ENCODE results near the gene SLC39A11. TPM values are rescaled to one million over a fixed set of nuclear protein-coding genes. Genes with fewer than 3 reads are reported as not detected.

The SLC39A11 gene
- total RNA-seq, 1 experiment from 2014 or later: 46.4 TPM

- TF ChIP-seq REST (IDR thresholded peaks at IDR 0.05; ENCODE audit: low read depth): no peak
Observed at GRCh38 chr17:72602517-72603419, 489.7 kb downstream of the SLC39A11 start (continued).

GRCh38 chr17:72600934-72601333 lies 491.6 kb downstream of the SLC39A11 start:
- H3K79me2 ChIP-seq (ENCODE audit: insufficient read depth, low read length): no peaks in the 10 kb centered on the region
- TF ChIP-seq YY1 (IDR thresholded peaks at IDR 0.05; ENCODE audit: extremely low read depth, insufficient replicate concordance, low read depth, low read length): no peak
- no peak for TF ChIP-seq JUND (IDR thresholded peaks at IDR 0.05)
- TF ChIP-seq ZNF274 (IDR thresholded peaks at IDR 0.05; ENCODE audit: low read depth, low read length): no peak
- no peak overlapping the region for H3K4me3 ChIP-seq (replicated peaks in 1 of 2; ENCODE audit: low read depth in 1 of 2, low read length in 2 of 2)
- no peaks in the 10 kb centered on the region for H3K27me3 ChIP-seq (ENCODE audit: insufficient read depth, low read length)
- no peaks in the 10 kb centered on the region for H3K9me3 ChIP-seq (ENCODE audit: control insufficient read depth in 1 of 2, insufficient read depth in 1 of 2, low read depth in 1 of 2, low read length in 2 of 2)
- no peaks in the 10 kb centered on the region for H3K9me2 ChIP-seq (ENCODE audit: insufficient read depth)
- peak overlapping the region; percentile 72 for H3K4me2 ChIP-seq (ENCODE audit: low read length)
- peaks cover 29 to 58% of the 10 kb centered on the region in 2 experiments for H3K4me1 ChIP-seq (ENCODE audit: control insufficient read depth in 1 of 2, insufficient read depth in 2 of 2, low read length in 2 of 2)
- no peaks in the 10 kb centered on the region for H3K36me3 ChIP-seq (ENCODE audit: control insufficient read depth in 1 of 2, insufficient read depth in 2 of 2, low read length in 2 of 2)
- no peak overlapping the region for H3K27ac ChIP-seq (ENCODE audit: low read depth, low read length)
- ChIA-PET POLR2A (interaction anchor here (4.7 kb wide), 1 partner anchor 9 kb away, joined by 77 read pairs; no protein-coding TSS in a partner anchor), RAD21 (ENCODE audit: low non-redundant PET in 1 of 2, low total read pairs in 2 of 2, uncharacterized antibody in 2 of 2, unreplicated experiment in 2 of 2) (no interaction called here), CTCF (no interaction called here)
- DNase-seq (ENCODE audit: low read depth, low spot score) (no peak), ATAC-seq (no peak)
- no peak overlapping the region for H2AFZ ChIP-seq (ENCODE audit: low read depth, low read length, poor library complexity, severe bottlenecking)
- 0 out of 2 replicates have a peak overlapping the region, but pooled peaks have one; percentile 3 for H3K9ac ChIP-seq (ENCODE audit: low read length)
- H4K20me1 ChIP-seq (ENCODE audit: insufficient read depth): no peaks in the 10 kb centered on the region
- BruUV-seq (replicated peaks): no TSS peak
- intact Hi-C loops (cut with micrococcal nuclease): no loop called here
